Kidney epithelial cell (primary cell): Measurements from ENCODE around the gene MEIOB. TPM values are rescaled to one million over a fixed set of nuclear protein-coding genes. Genes with fewer than 3 reads are reported as not detected.

Experiments used
- DNase-seq: peaks from one replicate; pipeline ENCODE4 v3.0.0-alpha.2; 2010; ENCODE audit warnings: low read depth
- H3K27me3 ChIP-seq: 2 replicates; pipeline ENCODE4 v1.6.0; 2011; ENCODE audit warnings: low read length; ENCODE audit not compliant: control insufficient read depth, insufficient read depth
- H3K36me3 ChIP-seq: 2 replicates; pipeline ENCODE4 v1.5.1; 2011; ENCODE audit warnings: low read length; ENCODE audit not compliant: control insufficient read depth, insufficient read depth
- H3K4me3 ChIP-seq: 2 replicates; pipeline ENCODE4 v1.5.1; 2011; ENCODE audit warnings: low read depth, mild to moderate bottlenecking, control low read depth, low read length
- total RNA-seq: library from RNA; depleted of rRNA; stranded (reverse); fragments of >200 nt; gene quantifications from 2 replicates; pipeline ENCODE4 v1.2.3, GENCODE V29; 2015
- TF ChIP-seq, protein P1 (sequence below): IDR thresholded peaks from 2 replicates; pipeline ENCODE4 v1.5.1; 2011; ENCODE audit warnings: mild to moderate bottlenecking, moderate library complexity, low read length, control low read depth, inconsistent platforms; ENCODE audit not compliant: insufficient read depth, poor library complexity, severe bottlenecking

The MEIOB gene
- total RNA-seq, 1 donor from 2014 or later, result 6.2 TPM

DNA sequence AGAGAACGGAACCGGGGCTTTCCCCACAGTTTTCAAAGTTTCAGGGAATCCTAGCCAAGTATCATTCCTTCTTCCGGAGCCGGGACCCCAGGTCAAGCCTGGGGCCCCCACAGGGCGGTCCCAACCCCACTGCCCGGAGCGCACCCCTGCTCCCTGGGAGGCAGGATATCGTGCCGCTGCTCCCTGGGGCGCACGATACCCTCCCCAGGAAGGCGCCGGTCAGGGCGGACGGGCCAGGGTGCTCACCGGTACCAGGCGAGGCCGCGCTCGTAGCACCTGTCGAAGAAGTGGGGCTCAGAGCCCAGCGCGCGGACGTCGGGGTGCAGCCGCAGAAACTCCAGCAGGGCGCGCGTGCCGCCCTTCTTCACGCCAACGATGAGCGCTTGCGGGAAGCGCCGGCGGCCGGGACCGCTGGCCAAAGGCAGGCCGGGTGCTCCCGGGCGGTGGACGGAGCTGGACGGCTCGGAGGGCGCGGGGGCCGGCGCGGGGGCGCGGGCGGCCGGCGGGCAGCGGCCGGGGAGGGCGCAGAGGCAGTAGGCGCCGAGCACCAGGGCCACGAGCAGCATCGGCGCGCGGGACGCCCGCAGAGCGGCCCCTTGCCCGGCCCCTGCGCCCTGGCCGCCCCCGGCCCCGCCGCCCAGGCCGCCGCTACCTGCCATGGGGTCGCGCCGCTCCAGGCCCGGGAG lies 45.8 kb upstream of the MEIOB start:
- peaks cover 83% of the 10 kb centered on the region for H3K27me3 ChIP-seq
- no peak overlapping the region for H3K4me3 ChIP-seq
- no peak for DNase-seq
- TF ChIP-seq, protein P1, sequence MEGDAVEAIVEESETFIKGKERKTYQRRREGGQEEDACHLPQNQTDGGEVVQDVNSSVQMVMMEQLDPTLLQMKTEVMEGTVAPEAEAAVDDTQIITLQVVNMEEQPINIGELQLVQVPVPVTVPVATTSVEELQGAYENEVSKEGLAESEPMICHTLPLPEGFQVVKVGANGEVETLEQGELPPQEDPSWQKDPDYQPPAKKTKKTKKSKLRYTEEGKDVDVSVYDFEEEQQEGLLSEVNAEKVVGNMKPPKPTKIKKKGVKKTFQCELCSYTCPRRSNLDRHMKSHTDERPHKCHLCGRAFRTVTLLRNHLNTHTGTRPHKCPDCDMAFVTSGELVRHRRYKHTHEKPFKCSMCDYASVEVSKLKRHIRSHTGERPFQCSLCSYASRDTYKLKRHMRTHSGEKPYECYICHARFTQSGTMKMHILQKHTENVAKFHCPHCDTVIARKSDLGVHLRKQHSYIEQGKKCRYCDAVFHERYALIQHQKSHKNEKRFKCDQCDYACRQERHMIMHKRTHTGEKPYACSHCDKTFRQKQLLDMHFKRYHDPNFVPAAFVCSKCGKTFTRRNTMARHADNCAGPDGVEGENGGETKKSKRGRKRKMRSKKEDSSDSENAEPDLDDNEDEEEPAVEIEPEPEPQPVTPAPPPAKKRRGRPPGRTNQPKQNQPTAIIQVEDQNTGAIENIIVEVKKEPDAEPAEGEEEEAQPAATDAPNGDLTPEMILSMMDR, result no peak
- H3K36me3 ChIP-seq, result no peaks in the 10 kb centered on the region

DNA sequence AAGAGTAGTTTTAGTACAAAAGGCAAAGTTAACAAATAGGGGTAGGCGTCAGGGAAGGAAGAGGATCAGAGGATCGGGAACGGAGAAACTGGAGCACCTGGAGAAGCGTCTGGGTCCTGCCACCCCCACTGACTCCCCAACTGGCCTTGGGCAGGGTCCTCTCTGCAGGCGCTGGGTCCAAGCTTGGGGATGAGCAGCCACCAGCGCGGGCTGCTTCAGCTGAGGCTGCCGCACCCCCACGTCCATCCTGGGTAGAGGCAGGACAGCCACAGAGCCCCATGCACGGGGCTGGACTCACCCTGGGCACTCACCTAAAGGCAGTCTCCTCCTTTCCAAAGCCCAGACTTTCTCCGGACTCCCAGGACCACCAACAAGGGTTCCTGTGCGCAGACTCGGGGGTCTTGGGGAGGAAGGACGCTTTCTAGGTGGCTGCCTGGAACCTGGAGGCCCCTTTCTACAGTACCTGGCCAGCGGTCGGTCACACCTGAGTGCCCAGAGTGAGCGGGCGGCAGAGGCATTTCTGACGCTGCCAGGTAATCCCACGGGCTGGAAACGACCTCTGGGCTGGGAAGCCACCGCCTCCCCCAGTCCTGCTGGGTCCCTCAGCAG lies 45.2 kb upstream of the MEIOB start:
- TF ChIP-seq, protein P1, result no peak
- no peak overlapping the region for H3K4me3 ChIP-seq
- DNase-seq, result no peak
- no peaks in the 10 kb centered on the region for H3K36me3 ChIP-seq
- peaks cover 81% of the 10 kb centered on the region for H3K27me3 ChIP-seq

DNA sequence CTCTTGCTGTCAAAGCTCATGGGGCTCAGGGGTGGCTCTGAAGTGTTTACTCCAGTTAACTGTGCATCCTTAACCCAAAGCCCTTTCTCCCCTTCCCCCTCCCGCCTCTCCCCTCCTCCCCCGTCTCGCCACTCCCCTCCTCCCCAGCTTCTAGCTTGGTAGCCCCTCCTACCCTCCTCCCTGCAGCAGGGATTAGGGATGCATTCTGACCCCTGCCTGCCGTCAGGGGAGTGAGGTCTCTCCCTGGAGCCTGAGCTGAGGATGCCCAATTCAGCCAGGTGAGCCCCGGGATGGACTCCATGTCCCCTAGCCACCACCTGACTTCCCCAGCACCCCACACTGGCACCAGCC lies 44.7 kb upstream of the MEIOB start:
- TF ChIP-seq, protein P1, result no peak
- H3K36me3 ChIP-seq, result no peaks in the 10 kb centered on the region
- H3K4me3 ChIP-seq, result no peak overlapping the region
- DNase-seq, result no peak
- peaks cover 80% of the 10 kb centered on the region for H3K27me3 ChIP-seq

DNA sequence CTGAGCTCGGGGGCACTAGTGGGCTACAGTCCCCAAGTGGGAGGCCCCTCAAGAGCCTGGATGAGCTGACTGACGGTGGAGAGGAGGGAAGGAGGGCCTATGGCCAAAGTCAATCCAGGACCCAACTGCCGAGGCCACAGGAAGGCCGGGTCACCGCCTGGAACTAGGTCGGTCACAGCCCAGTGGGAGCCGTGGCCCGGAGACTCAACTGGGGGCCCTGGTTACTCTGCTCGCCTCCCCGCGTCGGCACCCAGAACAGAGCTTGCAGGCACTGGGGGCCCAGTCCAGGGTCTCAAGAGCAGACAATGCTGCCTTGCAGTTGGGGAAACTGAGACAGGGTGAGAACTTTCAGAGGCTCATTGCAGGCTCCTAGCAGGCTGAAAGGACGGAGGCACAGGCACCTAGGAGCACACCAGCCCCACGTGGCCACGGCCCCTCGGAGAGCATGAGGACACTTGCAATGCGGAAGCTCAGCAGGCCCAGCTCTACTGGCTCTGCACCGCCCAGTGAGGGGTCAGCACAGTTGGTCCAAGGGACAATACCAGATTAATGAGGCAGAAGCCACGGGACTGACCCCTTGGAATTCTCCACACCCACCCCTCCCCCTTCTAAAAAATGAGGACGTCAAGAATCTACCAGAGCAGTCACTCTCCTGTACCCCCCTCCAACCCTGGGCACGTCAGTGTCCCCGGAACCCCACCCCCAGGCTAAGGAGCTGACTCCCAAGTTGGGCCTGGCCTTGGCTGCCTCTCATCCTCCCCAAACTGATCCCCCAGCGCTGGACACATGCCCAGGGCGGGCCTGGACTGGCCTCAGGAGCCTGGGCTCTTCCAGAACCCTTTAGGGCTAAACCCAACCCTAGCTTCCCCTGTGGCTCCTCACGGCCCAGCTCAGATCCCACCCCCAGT lies 44.0 kb upstream of the MEIOB start:
- no peak overlapping the region for H3K4me3 ChIP-seq
- H3K27me3 ChIP-seq, result peaks cover 73% of the 10 kb centered on the region
- TF ChIP-seq, protein P1, result no peak
- DNase-seq, result no peak
- H3K36me3 ChIP-seq, result no peaks in the 10 kb centered on the region

DNA sequence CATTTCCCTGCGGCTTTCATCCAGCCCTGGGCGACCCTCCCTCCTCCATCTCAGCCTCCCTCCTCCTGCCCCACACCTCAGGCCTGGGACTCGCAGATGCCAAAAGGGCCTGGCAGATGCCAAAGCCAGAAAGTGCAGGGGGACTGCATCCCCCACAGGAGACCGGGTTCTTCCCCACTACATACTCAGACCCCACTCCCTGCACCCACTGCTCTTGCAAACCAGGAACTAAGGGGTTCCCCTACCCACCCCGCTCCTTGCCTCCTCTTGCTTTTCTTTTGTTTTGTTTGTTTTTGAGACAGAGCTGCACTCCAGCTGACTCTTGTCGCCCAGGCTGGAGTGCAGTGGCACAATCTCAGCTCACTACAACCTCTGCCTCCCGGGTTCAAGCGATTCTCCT lies 43.0 kb upstream of the MEIOB start:
- DNase-seq, result no peak
- H3K27me3 ChIP-seq, result peaks cover 63% of the 10 kb centered on the region
- H3K4me3 ChIP-seq, result no peak overlapping the region
- H3K36me3 ChIP-seq, result no peaks in the 10 kb centered on the region
- TF ChIP-seq, protein P1, result no peak
